ENCODE data around the gene EDC3.

The EDC3 gene

GRCh38 chr15:74584204-74584603 is 111.6 kb downstream of the EDC3 start:
- DNase-seq (ENCODE audit: low read depth): no peak
